ENCODE data around the gene COX5B.
"Not testable (repeated sequence)": the region's sequence is repeated elsewhere in the genome, so short reads cannot be mapped to it uniquely, and the experiment has no call there.

The COX5B gene

DNA sequence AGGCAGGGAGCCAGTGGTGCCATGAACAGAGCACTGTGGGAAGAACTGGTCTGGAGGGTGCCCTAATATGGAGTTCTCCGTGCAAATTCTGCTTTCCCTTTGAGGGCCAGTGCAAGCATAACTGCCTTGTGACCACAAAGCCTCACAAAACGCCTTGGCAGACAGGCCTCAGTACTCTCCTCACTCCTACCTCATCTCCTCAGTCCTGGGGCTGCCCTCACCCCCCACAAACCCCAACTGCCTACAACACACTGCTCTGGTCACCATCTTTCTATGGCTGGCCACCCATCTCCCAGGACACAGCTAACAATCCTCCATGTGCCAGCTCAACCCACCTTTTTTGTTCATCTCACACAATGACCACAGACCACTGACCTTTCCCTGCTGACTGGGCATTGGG lies 8.9 kb downstream of the COX5B start:
- DNase-seq, result no peak

DNA sequence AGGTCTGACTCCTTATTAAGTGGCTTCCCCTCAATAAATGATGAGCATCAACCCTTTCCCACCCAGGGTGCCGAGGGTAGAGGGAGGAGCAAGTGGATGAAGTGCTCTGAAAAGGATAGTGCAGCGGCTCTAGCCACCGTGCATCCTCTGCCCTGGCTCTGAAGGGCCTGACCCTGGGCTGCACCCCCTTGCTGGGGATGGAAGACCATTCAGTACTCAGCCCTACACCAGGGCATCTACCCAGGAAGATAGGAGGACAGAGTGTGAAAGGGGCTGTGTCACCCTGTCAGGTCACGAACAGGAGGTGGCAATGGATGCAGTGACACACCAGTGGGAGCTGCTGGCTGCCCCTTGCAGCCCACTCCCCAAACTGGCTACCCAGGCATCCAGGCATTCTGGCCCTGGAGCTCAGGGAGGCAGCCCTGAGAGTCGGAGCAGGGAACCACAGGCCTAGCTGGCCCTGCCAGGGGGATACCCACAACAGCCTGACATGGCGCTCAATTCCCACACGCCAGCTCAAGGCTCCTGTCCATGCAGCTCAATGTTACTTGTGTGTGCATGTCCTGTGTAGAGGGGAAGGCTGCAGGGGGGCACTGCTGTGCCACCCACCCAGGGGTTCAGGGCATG lies 10.4 kb downstream of the COX5B start:
- no peak for DNase-seq

DNA sequence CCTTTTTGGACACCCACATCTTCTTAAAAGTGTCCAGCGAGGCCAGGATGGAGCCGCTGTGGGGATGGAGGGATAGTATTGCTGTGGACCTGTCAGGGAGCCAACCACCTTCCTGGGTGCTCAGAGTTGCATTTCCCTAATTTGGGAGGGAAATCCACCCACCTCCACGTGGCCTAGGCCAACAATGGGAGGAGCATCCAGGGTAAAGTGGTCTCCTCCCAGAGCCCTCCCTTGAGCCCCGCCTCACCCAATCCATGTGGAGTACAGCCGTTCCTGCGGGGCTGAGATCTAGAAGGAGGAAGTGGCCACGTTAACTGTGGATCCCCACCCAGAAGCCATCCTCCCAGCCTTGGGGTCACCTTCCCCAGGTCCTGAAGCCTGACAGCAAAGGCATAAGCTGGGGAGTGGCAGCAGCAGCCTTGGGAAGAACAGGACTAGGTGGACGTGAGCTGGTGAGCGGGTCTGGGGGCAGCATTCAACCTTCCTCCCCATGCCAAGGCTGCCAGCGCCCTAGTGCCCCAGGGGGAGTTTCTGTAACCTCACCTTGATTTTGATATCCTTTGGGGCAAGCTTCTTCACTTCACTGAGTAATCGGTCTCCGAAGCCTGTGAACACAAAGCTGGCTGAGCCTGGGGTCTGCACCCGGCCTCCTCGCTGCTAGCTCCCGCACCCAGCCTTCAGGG lies 11.2 kb downstream of the COX5B start:
- no peak for DNase-seq

DNA sequence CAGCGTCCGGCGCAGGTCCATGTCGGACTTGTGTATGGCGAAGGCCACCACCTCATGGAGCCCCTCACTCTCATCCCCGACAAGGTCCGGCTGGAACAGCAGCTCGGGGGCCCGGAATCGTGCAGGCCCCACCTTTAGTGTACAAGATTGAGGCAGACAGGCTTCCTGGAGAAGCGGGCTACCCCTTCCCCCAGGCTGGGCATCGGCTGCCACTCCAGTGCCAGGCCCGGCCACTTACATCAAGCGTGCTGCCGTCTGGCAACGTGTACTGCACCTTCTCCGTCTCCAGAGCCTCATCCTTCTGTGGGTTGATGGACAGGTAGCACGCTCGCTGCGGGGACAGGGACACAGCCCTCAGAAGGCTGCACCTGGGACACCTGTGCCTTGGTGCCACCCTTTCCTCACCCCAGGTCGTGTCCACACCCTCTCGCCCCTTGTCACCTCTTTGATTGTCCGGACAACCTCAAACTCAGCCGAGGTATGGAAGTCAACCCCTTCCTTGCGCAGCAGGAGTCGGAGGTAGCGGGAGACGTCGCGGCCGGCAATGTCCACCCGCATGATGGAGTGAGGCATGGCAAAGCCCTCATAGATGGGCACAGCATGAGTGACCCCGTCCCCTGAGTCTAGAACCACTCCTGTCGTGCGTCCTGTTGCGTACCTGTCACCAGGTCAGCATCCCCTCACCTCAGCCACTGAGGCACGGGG lies 12.3 kb downstream of the COX5B start:
- no peak for DNase-seq

DNA sequence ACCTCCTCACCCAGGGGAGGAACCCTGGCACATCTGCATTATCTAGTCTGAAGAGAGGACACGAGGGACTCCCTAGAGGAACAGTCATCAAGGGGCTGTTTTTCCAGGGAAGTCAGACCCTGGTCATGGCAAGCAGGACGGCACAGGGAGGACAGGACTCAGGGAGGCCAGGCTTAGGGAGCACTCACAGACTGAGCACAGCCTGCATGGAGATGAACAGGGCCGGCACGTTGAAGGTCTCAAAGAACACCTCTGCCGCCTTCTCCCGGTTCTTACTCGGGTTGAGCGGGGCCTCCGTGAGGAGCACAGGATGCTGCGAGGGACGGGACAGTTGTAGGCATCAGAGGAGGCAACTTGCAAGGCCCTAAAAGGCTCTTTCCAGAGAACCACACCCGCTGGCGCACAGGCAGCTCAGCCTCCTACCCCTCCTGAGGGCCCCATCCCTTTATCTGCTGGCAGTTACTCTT lies 12.9 kb downstream of the COX5B start:
- DNase-seq, result no peak

DNA sequence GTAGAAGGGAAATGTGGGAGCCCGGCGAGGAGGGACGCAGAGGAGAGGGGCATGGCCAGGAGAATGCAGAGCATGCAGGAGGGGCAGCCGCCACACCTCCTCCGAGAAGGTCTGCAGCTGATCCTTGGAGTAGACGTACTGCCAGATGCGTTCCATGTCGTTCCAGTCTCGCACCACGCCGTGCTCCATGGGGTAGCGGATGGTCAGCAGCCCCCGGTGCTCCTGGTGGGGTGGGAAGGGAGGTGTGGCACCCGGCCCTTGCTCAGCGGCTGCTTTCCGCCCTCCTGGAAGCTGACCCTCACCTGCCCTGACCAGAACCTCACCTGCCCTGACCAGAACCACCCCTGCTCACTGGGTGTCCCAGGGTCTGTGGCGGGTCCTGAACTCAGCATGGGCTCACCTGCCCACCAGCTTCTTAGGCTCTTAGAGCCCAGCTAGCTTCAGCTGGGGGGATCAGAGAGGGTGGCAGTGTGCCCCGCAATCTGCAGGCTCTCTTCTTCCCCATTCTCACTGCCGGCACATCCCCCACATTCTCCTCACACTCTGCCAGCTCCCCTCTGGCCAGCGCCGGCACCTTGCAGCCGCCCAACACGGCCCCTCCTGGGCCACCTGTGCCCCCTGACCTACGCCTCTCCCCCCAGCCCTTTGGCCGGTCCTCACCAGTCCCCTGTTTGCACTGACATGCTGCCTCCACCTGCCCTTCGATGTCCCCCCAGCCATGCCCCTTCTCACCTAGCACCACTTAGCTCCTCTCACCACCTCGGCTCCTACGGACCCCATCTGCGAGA lies 13.6 kb downstream of the COX5B start:
- no peak for DNase-seq

DNA sequence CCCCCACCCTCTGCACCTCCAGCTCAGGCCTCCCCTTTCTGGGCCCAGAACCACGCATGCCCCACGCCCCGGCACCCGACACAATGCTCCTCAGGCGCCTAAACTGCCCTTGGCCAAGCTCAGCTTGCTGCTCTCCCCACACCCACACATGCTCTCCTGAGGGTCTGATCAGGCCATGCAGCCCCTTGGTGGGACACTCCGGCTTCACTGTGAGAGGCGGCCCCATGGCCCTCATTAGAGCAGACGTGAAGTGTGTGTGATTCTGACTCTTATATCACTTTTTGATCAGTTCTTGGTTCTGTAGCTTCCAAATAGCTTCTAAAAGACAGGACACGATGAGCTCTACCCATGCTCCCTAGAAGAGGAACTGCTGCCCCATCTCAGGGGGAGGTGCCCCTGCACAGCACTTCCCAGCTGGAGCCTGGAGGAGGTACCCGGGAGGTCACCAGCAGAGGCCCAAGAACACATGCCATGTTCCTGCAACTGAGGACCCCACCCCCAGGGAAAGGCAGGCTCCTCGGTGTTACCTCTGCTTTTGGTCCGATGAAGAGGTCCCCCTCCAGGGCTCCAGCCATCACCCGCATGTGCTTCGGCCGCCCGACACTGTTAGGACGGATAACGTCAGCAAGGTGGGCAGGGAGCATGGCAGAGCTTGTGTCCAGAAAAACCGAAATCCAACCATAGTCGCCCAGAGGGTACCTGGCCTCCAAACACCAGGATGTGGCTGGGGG lies 14.3 kb downstream of the COX5B start:
- DNase-seq, result no peak

DNA sequence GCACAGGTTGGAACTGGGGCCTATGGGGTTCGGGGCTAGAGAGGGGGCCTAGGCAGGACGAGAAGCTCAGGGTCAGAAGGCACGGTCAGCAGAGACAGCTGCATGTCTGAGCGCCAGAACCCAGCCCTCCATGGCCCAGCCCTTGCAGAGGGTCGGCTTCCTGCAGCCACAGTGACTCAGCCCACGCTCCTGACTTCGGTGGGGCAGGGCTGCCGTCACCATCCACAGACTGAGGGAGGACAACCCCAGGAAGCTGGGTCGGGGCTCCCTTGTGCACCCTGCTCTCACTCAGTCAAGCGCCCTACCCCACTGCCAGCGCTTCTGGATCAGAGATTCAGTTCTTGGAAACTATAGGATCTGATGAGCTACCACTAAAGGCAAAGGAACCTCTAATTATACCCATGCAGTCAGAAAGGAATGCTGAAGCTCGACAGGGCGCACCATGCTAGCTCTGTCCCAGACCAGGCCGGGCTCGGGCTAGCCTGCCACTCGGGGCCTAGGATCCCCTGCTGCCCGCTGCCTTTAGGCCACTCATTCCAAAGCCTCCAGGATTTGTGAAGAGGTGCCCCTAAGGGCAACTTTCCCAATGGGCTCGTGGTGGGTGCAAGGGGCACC lies 15.0 kb downstream of the COX5B start:
- no peak for DNase-seq

DNA sequence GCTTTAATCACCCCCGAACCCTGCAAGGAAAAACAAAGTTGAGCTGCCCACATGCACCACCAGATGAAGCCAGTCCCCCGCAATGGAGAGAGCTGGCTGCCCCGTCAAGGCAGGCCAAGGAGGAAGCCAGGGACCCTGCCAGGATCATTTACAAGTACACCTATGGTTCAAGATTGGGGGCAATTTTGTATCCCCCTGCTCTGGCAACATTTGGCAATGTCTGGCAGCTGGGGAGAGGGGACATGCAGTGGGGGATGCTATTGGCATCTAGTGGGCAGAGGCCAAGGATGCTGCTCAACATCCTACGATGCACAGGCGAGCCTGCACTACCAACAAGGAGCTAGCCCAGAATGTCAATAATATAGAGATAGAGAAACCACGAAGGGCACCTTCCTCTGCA lies 16.1 kb downstream of the COX5B start:
- no peak for DNase-seq

DNA sequence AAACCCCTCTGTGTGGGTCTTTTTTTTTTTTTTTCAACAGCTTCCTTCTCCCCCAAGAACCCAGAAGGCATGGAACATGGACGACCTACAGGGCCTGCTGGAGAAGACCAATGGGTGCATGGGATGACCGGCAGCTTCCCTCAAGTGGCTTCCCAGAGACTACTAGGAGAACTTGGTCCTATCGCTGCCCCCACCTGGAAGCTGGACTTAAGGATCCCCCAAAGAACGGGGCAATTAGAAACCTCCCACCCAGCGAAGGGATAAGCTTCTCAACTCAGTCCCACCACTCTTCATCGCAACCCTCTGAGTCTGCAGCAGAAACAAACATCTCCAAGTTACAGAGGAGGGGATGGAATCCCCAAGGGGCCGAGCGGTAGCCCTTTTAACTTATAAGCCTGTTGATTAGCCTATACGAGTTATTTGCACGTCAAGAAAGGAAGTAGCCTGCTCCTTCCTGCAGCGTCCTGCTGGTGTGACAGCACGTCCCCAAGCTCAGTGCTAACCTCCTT lies 16.6 kb downstream of the COX5B start:
- no peak for DNase-seq

DNA sequence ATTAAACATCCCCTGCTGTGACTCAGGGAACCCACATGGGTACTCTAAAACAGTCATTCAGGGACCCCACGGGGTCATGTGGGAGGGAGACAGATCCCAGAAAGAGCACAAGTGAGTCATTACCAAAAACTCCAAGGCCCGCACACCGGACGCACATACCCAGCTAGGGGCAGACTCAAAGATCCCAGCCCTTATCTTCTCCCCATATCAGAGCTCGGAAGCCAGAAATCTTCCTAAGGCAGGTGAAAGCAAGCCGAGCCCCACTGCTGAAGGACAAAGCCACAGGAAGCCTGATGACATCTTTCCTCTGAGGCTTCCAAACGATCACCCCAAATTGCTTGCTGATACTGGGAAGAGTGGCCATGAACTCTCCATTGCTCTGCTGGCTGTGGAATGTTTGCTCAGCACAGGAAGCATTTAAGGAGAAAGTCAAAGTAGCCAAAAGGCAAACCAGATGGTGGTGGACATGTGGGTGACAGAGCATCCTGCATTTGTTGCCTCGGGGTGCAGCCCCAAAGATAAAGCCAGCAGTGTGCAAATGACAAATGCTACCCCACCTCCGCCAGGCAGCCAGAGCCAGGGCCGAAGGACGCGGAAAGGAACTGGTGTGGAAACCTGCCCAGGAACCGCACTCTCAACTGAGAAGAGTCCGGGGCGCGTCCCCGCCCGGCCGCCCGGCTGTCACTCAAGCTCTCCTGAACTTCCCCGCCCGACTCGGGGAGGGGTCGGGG lies 17.2 kb downstream of the COX5B start:
- peak; percentile 65 for DNase-seq

DNA sequence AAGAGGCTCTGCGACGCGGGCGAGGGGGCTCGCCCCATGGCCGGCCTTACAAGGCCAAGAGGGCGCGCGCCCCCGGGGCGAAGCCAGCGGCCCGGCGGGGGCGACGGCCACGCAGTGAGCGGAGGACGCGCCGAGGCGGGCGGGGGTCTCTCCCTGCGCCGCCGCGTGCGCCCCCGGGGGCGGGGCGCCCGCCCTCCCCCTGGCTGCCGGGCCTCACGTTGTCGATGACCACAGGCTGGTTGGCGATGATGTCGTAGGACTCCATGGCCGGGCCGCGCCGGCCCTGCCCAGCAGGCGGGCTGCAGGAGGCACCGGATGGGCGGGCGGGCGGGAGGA lies 17.7 kb downstream of the COX5B start:
- DNase-seq, result no peak

DNA sequence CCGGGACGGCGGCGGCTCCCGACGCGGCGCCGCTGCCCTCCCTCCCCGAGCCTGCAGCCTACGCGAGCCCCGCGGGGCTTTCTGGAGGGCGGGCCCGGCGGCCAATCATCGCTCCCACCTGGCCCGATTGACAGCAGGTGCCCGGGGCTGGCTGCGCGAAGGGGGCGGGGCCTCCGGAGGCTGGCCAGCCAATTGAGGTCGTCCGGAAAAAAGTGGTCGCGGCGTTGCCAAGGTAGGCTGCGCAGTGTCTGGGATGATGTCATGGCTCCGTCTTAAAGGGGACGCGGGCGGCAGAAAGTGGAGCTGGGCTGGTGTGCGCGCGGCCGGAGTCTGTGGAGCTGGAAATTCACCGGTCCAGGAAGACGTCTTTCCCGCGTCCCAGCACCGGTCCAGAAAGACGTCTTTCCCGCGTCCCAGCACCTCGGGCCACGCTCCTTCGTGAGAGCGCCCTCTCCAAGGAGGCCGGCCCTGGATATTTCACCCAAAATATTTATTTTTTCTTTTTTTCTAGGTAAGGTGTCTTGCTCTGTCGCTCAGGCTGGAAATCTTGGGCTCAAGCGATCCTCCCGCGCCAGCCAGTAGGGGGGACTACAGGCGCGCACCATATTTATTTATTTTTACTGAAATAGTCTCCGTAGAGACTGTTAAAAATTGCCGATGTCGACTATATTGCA lies 18.2 kb downstream of the COX5B start, which contains the start of gene ACTR1B:
Gene ACTR1B (minus strand): TSS at position 83 of the 674 bp plus-strand sequence. CDS start 154 bp downstream, outside the sequence.
- peak; percentile 96 for DNase-seq

DNA sequence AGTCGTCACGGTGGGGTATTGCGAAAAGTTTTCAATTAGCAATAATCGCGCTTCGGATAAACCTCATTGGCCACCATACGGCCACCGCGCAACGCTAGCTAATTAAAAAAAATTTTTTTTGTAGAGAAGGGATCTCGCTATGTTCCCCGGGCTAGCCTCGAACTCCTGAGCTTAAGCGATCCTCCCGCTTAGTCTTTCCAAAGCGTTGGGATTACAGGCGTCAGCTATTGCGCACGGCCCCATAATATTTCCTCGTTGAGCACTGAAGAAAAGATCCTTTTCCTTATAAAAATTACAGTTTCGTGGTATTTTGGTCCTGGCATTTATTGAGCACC lies 18.7 kb downstream of the COX5B start:
- no peak for DNase-seq

DNA sequence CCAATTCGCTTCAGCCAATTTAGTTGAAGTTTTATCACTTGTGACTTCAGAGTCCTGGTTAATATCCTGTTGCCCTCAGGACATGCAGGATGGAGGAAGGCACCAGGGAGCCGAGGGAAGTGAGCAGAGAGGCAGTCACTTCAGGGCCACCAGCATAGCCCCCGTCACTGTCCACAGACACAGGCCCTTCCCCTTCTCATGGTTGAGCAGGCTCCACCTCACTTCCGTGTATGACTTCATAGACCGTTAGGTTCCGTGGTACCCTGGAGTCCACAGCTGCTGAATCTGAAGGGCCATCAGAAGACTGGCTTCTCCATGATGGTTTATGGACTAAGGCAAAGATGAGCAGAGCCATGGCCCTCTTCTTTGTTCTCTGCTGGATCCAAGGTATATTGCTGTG lies 23.6 kb downstream of the COX5B start, which contains the start of gene C2orf92:
Gene C2orf92 (plus strand): TSS at position 266 of the 400 bp plus-strand sequence. CDS start 76 bp downstream, at position 342.
- no peak for DNase-seq

DNA sequence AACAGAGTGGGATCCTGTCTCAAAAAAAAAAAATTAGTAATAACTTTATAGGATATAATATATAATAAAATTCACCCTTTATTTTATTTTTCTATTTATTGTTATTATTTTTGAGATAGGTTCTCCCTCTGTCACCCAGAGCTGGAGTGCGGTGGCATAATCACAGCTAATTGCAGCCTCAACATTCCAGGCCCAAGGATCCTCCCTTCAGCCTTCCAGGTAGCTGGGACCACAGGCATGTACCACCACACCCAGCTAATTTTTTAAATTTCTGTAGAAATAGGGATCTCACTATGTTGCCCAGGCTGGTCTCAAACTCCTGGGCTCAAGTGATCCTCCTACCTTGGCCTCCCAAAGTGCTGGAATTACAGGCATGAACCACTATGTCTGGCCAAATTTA lies 24.6 kb downstream of the COX5B start:
- DNase-seq, result no peak

DNA sequence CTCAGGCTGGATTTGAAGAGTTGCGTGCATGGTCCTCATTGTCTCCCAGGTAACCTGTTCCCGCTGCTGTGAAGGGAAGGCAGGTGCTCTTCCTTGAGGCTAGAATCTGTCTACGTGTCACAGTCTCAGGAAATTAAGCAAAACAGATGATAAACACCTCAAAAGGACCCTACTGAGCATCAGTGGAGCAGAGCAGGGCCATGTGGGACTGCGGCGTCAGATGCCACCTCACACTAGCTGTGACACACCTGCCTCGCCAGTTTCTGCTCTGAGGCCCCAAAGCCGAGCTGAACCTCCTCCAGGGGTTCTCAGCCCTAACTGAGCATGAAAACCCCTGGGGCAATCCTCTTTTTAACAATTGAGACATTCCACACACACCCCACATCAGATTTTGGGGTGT lies 25.7 kb downstream of the COX5B start:
- DNase-seq, result no peak

DNA sequence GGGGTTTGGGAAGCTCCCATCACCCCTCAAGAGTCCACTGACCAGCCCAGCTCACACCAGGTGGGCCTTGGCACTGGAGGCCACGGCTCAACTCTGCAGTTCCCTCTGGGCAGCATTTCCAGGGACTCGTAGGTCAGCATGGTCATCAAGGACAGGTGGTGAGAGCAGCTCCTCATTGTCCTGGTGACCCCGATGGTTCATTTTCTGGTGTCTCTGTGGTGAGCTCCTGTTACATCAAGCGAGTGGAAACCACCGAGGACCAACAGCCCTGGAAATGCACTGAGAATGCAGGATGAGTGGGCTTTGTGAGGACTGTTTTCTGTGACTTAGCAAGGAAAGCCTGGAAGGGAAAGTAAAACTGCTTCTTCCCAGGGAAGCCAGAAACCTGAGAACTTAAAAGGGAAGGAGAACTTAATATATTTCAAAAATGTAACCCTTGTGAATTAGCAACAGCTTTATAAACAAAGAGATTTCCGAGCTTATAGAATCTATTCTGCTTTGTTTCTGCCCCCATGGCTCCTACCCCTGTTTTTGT lies 26.8 kb downstream of the COX5B start:
- DNase-seq, result not testable (repeated sequence)

DNA sequence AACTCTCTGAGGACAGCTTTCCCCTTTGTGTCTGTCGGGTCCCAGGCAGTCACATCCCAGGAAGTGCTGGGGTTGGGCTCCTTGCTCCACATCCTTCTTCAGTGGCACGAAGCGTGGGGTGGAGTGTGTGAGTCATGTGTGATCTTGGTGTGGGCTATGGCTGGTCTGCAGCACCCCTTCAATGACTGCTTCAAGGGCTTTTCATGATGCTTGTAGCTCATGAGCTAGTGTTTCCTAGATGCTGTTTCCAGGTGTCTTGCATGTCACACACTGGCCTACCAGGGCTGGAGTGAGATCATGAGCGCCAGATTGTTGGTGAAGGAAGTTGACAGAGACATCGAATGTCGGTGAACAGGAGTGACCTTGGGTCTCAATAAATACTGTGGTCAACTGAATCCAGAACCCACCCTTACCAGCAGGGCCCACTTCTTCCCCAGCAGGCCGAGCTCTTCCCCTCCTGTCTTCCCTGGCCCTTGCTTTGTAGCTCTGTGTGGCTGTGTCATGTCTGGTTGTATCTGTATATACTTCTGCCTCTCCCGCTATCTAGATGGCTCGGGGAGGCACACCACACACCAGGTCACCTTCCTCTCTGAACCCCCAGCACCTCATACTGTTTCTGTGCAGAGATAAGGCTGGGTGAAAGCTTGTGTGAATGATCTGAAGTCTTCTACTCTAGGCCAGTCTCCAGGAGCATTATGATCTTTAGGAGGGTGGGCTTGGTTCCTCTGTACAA lies 27.5 kb downstream of the COX5B start:
- peak; percentile 16 for DNase-seq

DNA sequence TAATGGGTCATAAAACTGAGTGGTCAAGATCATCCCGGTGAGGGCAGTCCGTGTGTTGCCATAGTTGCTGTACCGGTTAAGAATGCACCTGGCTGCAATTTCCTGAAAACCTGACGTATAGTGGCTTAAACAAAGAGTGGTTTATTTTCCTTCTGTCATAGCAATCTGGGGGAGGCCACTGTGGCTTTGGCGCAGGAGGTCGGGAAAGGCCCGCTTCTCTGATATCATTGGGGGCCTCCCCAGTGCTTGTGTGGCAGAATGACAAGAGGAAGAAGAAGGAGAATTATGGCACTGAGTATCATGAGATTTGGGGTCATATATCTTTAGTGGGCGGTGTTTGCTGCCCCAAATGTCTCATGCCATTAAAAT lies 28.0 kb downstream of the COX5B start:
- no peak for DNase-seq
